Right lobe of liver (tissue), 4 donors: ENCODE data around the gene RNASE4.

Source experiments
- POLR2A ChIP-seq: fragments of 450-650 bp; IDR thresholded peaks from one replicate; pipeline ENCODE4 v1.6.1; 2017; ENCODE audit warnings: antibody characterized with exemption, mild to moderate bottlenecking
- TF ChIP-seq, protein P1 (sequence below), 4 donors: fragments of 200-600 bp in 3 of 4; fragments of 450-650 bp in 1 of 4; IDR thresholded peaks; one replicate each; pipeline versions ENCODE4 v1.5.1 to v1.8.0; 2016 to 2022; ENCODE audit warnings: antibody characterized with exemption in 4 of 4, mild to moderate bottlenecking in 2 of 4
- donor health status: DM: no; HTN: no; CAD: no.
- donor health status: DM: no; HTN: no; CAD: no.
- donor health status: DM: no; HTN: yes; CAD: no.

DNA sequence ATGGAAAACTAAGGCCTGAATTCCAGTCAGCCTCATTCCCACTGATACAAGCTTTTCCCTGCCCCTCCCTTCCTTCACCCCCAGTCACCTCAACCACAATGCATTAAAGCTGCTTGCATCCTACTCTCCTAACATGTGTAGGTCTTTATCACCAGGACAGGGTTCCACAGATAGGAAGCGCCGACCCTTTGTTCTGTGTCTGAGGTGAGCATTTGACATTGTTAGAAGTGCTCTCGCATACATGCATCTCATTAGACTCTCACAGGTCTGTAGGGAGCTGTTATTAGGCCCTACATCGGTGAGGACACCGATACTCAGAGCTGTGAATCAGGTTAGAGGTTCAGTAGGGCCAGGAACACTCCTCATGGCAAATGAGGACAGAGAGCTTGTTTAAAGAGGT lies 48.1 kb downstream of the RNASE4 start:
- TF ChIP-seq, protein P1, sequence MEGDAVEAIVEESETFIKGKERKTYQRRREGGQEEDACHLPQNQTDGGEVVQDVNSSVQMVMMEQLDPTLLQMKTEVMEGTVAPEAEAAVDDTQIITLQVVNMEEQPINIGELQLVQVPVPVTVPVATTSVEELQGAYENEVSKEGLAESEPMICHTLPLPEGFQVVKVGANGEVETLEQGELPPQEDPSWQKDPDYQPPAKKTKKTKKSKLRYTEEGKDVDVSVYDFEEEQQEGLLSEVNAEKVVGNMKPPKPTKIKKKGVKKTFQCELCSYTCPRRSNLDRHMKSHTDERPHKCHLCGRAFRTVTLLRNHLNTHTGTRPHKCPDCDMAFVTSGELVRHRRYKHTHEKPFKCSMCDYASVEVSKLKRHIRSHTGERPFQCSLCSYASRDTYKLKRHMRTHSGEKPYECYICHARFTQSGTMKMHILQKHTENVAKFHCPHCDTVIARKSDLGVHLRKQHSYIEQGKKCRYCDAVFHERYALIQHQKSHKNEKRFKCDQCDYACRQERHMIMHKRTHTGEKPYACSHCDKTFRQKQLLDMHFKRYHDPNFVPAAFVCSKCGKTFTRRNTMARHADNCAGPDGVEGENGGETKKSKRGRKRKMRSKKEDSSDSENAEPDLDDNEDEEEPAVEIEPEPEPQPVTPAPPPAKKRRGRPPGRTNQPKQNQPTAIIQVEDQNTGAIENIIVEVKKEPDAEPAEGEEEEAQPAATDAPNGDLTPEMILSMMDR (IDR thresholded peaks at IDR 0.05), result no peak
- TF ChIP-seq POLR2A, result no peak
